NCI-H345 treated with DMSO at 0.1 percent for 48 hours (cell line): Measurements from ENCODE around the gene IFT57.

Experiments
- DNase-seq: peaks from one replicate; lab custom pipeline; 2025; ENCODE audit not compliant: unreplicated experiment; lab: John Stamatoyannopoulos, UW

The IFT57 gene

GRCh38 chr3:108219336-108219735 is 2.9 kb downstream of the IFT57 start:
- DNase-seq: no peak

DNA sequence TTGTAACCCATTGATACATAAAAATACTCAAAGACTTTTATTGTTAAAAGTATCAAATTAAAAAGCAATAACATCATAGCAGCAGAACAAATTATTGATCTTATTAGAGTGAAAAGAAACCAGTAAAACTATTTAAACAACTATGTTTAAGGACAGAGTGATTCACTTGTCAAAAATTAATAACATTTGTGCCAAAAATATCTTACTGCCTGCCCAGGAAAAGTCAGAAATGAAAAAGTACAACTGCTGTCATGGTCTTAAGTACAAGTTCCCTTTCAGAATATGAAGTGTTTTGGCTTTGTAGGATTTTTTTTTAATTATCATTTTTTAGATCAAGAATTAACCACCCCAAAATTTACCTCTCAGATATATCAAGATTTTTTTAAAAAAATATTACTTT is 3.4 kb downstream of the IFT57 start:
- DNase-seq: no peak

DNA sequence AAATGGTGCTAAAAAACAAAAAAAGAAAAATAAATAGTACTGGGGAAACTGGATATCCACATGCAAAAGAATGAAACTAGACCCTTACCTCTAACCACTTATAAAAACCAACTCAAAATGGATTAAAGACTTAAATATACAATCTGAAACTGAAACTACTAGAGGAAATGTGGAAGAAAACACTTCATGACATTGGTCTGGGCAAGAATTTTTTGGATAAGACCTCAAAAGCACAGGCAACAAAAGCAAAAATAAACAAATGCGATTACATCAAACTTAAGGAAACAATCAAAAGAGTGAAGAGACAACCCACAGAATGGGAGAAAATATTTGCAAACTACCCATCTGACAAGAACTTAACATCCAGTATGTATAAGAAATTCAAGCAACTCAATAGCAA is 6.4 kb downstream of the IFT57 start:
- no peak for DNase-seq

GRCh38 chr3:108209579-108209978 is 12.6 kb downstream of the IFT57 start:
- no peak for DNase-seq

DNA sequence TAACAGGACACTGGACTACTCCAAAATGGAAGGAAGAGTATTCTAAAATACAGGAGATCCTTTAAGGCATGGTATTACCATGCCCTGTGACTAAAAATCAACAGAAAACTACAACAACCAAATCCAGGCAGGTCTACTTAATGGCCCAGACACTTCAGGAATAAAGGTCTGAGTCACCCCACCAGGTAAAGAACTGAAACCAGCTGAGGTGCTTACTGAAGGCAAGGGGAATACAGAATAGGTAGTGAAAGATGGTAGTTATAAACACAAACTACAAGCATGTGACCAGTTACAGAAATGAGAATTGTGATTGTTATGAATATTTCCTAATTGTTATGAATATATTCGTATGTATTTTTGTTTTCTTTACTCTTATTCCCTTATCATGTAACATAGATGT is 13.4 kb downstream of the IFT57 start:
- DNase-seq: no peak

DNA sequence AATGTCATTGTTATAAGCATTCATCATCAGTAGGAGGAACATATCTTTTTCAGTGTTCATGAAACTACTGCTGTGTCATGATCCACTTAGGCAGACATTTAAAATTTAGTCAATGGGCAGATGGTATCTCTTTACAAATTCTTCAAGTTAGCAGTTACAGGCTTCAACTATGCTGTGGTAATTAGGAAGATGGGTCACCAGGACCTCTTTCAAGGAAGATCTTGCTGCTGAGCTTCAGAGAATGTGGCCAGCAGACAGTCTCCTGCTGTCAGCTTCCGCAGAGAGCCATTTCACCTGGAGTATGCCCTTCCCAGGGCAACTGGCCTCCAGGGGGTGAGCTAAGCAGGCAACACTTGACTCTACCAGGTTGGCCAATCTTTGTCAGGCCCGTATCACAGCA is 19.4 kb downstream of the IFT57 start:
- DNase-seq: no peak

DNA sequence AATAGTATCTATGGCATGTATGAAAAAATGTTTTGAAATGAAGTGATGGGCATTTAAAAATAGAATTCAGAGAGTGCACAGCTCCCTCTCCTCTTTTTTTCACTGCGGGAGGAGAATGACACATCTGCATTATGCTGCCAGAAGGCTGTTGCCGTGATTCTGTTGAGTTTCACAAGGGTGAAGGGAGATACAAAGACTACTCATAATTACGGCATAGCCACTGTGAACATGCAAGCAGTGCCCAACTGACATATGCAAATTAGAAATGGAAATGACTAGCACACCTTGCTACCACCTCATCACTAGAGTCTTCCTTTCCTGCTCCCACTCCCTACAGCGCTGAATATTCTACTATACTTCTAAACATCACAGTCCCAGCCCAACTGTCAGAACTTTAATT is 20.1 kb downstream of the IFT57 start:
- DNase-seq: no peak

GRCh38 chr3:108201258-108201657 is 21.0 kb downstream of the IFT57 start:
- DNase-seq: no peak

GRCh38 chr3:108200578-108200977 is 21.6 kb downstream of the IFT57 start:
- no peak for DNase-seq

DNA sequence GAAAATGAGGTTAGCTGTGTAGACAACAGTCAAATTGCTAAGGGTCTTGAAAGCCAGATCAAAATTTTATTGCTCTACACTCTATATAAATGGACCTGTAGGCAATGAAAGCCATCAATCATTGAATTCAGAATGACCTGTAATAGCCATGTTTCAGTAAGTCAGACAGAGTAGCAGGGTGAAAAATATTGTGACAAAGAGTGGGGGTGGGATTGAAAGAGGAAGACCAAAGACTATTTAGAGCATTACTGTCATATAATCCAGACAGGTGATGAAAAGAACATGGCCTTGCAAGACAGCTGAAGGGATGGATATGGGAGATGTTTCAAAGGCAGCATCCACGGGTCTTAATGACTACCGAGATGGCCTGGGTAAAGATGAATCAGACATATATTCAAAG is 22.2 kb downstream of the IFT57 start:
- no peak for DNase-seq

DNA sequence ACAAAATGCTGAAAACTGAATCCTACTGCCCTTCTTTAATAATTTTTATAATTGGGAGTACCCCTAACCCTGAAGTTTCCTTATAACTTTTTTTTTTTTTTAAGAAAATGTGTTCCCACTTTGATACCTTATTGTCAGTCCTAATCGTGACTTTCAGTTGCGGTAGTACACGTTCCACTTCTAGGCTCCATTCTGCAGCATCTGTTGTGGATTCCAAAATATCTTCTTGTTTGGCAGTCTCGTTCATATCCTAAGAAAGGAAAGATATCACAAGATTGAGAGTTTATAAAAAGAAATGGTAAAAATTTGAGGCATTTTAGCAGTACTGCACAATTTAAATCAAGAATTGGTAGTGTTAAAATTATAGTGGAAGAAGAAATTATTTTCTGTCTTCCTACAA is 30.8 kb downstream of the IFT57 start:
- DNase-seq: no peak

DNA sequence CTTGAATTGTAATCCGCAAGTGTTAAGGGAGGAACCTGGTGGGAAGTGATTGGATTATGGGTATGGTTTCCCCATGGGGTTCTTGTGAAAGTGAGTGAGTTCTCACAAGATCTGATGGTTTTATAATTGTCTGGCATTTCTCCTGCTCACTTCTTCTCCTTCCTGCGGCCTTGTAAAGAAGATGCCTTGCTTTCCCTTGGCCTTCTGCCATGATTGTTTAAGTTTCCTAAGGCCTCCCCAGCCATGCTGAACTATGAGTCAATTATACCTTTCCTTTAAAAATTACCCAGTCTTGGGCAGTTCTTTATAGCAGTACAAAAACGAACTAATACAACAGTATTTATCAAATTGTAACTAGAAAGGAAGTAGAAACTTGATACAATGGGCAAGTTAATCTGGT is 31.9 kb downstream of the IFT57 start:
- DNase-seq: no peak

- no peak for DNase-seq
Observed at GRCh38 chr3:108189440-108189839, 32.8 kb downstream of the IFT57 start.

GRCh38 chr3:108185536-108185935 is 36.7 kb downstream of the IFT57 start:
- DNase-seq: no peak

- no peak for DNase-seq
Observed at GRCh38 chr3:108184824-108185223, 37.4 kb downstream of the IFT57 start.

GRCh38 chr3:108183971-108184370 is 38.3 kb downstream of the IFT57 start:
- no peak for DNase-seq

DNA sequence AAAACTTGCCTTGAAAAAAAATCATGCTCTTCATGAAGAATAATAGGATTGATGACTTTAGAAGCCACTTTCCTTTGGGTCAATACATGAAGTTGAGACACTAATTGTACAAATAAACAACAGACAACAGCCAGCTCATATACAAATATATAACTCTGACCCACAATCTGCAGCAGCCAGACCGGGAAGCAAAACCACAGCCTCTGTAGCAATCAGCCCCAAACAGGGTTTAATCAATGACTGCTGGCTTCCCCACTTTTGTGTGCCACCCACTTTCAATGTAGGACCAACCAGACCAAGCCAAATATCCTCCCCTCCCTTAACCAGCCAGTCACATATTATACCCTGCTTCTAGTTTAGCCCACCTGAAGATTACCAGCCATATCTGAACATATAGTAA is 39.0 kb downstream of the IFT57 start:
- DNase-seq: no peak

GRCh38 chr3:108182339-108182738 is 39.9 kb downstream of the IFT57 start:
- no peak for DNase-seq

DNA sequence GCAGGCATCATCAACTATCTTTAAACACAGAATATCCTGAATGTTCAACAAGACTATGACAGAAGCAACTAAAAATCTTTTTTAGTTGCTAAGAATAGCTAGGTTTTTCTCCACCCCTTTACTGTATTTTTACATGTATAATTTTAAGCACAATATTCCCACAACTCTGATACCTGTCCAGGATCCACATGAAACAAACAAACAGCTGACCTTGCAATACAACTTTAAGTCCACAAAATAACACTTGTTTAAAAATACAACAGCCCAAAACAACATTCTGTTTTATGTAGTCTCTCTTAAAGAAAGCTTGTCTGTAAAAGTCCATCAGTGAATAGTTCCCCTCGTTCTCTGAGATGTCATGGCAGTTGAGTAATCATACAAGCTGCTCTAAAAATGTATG is 41.1 kb downstream of the IFT57 start:
- DNase-seq: no peak

GRCh38 chr3:108180194-108180593 is 42.0 kb downstream of the IFT57 start:
- no peak for DNase-seq

GRCh38 chr3:108178676-108179075 is 43.5 kb downstream of the IFT57 start:
- no peak for DNase-seq

DNA sequence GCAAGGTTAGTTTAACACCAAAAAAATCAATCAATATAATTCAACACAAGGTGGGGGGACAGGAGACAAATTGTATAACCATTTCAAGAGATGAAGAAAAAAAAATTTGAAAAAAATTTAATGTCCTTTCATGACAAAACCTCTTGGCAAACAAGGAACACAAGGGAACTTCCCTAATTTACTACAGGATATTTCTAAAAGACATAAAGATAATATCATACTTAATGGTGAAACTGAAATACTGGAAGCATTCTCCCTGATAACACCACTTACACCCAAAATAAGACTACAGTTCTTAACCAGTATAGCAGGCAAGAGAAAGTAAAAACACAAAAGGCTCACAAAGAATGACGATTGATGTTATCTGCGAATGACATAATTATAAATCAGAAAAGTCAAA is 44.7 kb downstream of the IFT57 start:
- no peak for DNase-seq

- no peak for DNase-seq
Observed at GRCh38 chr3:108175352-108175751, 46.9 kb downstream of the IFT57 start.

GRCh38 chr3:108171106-108171505 is 51.1 kb downstream of the IFT57 start:
- no peak for DNase-seq
